B cell (primary cell): Measurements from ENCODE around the gene SLCO3A1. TPM values are rescaled to one million over a fixed set of nuclear protein-coding genes. Genes with fewer than 3 reads are reported as not detected.

Experiments used
- ATAC-seq: fragments of 200-7000 bp; cut with Tn5 transposase; one replicate; pipeline ENCODE4 v1.10.0; 2021; ENCODE audit warnings: low read depth, mild to moderate bottlenecking, moderate number of reproducible peaks, moderate library complexity
- CTCF ChIA-PET: fragments of 350-600 bp; sonication (Branson Sonifier 250); formaldehyde crosslinking; loops from one replicate; lab custom pipeline; 2021; ENCODE audit warnings: antibody characterized with exemption, inconsistent platforms; lab: Charles Lee
- POLR2A ChIA-PET: fragments of 350-600 bp; sonication (Branson Sonifier 250); formaldehyde crosslinking; loops from one replicate; lab custom pipeline; 2021; ENCODE audit warnings: antibody characterized with exemption; lab: Charles Lee
- DNase-seq: peaks from one replicate; pipeline ENCODE4 v3.0.0; 2013
- H2AFZ ChIP-seq: 2 replicates; pipeline ENCODE4 v1.6.1; 2012; ENCODE audit warnings: mild to moderate bottlenecking, low read depth, low read length; ENCODE audit not compliant: insufficient read depth, poor library complexity, severe bottlenecking
- H3K27ac ChIP-seq, 2 donors: 1 replicate in 1 of 2; 2 replicates in 1 of 2; pipeline ENCODE4 v1.5.1; 2012 to 2013; ENCODE audit warnings: low read length in 2 of 2, mild to moderate bottlenecking in 2 of 2, moderate library complexity in 1 of 2
- H3K27me3 ChIP-seq, 4 experiments: fragments of 200-600 bp in 1 of 4; sonication (generic) in 1 of 4; replicated peaks in 1 of 4; 1 replicate in 2 of 4; 2 replicates in 2 of 4; pipeline versions ENCODE4 v1.6.1 to v1.7.0; 2013 to 2016; ENCODE audit warnings: low read length in 3 of 4, mild to moderate bottlenecking in 2 of 4, mixed read lengths in 1 of 4, moderate library complexity in 1 of 4; ENCODE audit not compliant: insufficient read depth in 4 of 4, control insufficient read depth in 3 of 4; ENCODE audit errors: control extremely low read depth in 1 of 4
- H3K36me3 ChIP-seq, 2 experiments: replicated peaks in 1 of 2; 1 replicate in 1 of 2; 2 replicates in 1 of 2; pipeline versions ENCODE4 v1.6.1 to v1.7.1; 2013; ENCODE audit warnings: low read length in 1 of 2; ENCODE audit not compliant: insufficient read depth in 2 of 2, control insufficient read depth in 1 of 2; ENCODE audit errors: control extremely low read depth in 1 of 2, extremely low read depth in 1 of 2
- H3K4me1 ChIP-seq, 2 donors: fragments of 200-600 bp in 1 of 2; sonication (generic) in 1 of 2; 1 replicate in 1 of 2; 2 replicates in 1 of 2; pipeline versions ENCODE4 v1.5.1 to v1.6.1; 2013 to 2017; ENCODE audit warnings: low read length in 2 of 2; ENCODE audit not compliant: control insufficient read depth in 2 of 2, insufficient read depth in 2 of 2
- H3K4me2 ChIP-seq: replicated peaks from 2 replicates; pipeline ENCODE3; 2012; ENCODE audit warnings: mild to moderate bottlenecking, low read depth, low read length; ENCODE audit not compliant: poor library complexity, severe bottlenecking
- H3K4me3 ChIP-seq, 5 experiments: fragments of 200-600 bp in 1 of 5; sonication (generic) in 1 of 5; 1 replicate in 3 of 5; 2 replicates in 2 of 5; pipeline versions ENCODE4 v1.5.1 to v1.7.0; 2011 to 2016; ENCODE audit warnings: low read length in 4 of 5, mild to moderate bottlenecking in 4 of 5, low read depth in 2 of 5, control low read depth in 1 of 5, moderate library complexity in 1 of 5; ENCODE audit not compliant: insufficient read depth in 1 of 5; ENCODE audit errors: control extremely low read depth in 1 of 5, extremely low read depth in 1 of 5
- H3K79me2 ChIP-seq: fragments of 200-600 bp; sonication (generic); one replicate; pipeline ENCODE4 v1.6.0; 2016; ENCODE audit warnings: low read length; ENCODE audit not compliant: control insufficient read depth, insufficient read depth
- H3K9ac ChIP-seq: fragments of 200-600 bp; sonication (generic); 2 replicates; pipeline ENCODE4 v1.6.1; 2017; ENCODE audit warnings: mild to moderate bottlenecking, low read length, moderate library complexity
- H3K9me3 ChIP-seq, 3 donors: one replicate each; pipeline versions ENCODE4 v1.6.1 to v1.7.1; 2013; ENCODE audit warnings: low read length in 2 of 3; ENCODE audit not compliant: control insufficient read depth in 2 of 3, insufficient read depth in 1 of 3; ENCODE audit errors: control extremely low read depth in 1 of 3
- H4K20me1 ChIP-seq: 2 replicates; pipeline ENCODE4 v1.6.0; 2012; ENCODE audit warnings: mild to moderate bottlenecking, low read length; ENCODE audit not compliant: insufficient read depth, control insufficient read depth, poor library complexity, severe bottlenecking
- H3K27ac Mint-ChIP-seq: one replicate; pipeline ENCODE4 v1.8.0; 2021; ENCODE audit warnings: mixed read lengths
- H3K27me3 Mint-ChIP-seq: one replicate; pipeline ENCODE4 v1.8.0; 2021; ENCODE audit warnings: mixed read lengths
- H3K4me1 Mint-ChIP-seq: one replicate; pipeline ENCODE4 v1.8.0; 2021; ENCODE audit warnings: mixed read lengths
- H3K4me3 Mint-ChIP-seq: one replicate; pipeline ENCODE4 v1.8.0; 2021; ENCODE audit warnings: mixed read lengths
- H3K9me3 Mint-ChIP-seq: one replicate; pipeline ENCODE4 v1.8.0; 2022; ENCODE audit warnings: mixed read lengths; ENCODE audit not compliant: insufficient read depth
- EZH2 ChIP-seq: IDR thresholded peaks from 2 replicates; pipeline ENCODE4 v1.6.1; 2012; ENCODE audit warnings: borderline replicate concordance, low read depth, mild to moderate bottlenecking, moderate library complexity, low read length; ENCODE audit not compliant: insufficient read depth, poor library complexity, severe bottlenecking
- WGBS: methylation state at CpG from one replicate; pipeline ENCODE4 v1.1.5; 2013; ENCODE audit warnings: missing lambda C conversion rate; ENCODE audit not compliant: insufficient coverage; 5-methylcytosine and 5-hydroxymethylcytosine counted together
- intact Hi-C: fragments of 100-400 bp; cut with micrococcal nuclease; formaldehyde crosslinking; loops from one replicate; pipeline ENCODE4 v1.10.0; 2022
- polyA plus RNA-seq: library from polyadenylated mRNA; depleted of rRNA; stranded (reverse); fragments of >200 nt; gene quantifications from 2 replicates; pipeline ENCODE4 v1.2.3, GENCODE V29; 2012
- total RNA-seq, 2 donors: library from RNA; stranded (reverse); fragments of 120-200 nt in 1 of 2; gene quantifications; 1 replicate in 1 of 2; 2 replicates in 1 of 2; pipeline versions ENCODE4 v1.2.3 to v1.2.4, GENCODE V29; 2013 to 2022
- TF ChIP-seq, protein P1 (sequence below): fragments of 200-600 bp; IDR thresholded peaks from one replicate; pipeline ENCODE4 v1.8.0; 2022; ENCODE audit warnings: antibody characterized with exemption, mild to moderate bottlenecking

The SLCO3A1 gene
- total and polyA plus RNA-seq, 2 donors (not counting 1 experiment from before 2014, with no cell fraction given): 0.99 to 2.3 TPM

DNA sequence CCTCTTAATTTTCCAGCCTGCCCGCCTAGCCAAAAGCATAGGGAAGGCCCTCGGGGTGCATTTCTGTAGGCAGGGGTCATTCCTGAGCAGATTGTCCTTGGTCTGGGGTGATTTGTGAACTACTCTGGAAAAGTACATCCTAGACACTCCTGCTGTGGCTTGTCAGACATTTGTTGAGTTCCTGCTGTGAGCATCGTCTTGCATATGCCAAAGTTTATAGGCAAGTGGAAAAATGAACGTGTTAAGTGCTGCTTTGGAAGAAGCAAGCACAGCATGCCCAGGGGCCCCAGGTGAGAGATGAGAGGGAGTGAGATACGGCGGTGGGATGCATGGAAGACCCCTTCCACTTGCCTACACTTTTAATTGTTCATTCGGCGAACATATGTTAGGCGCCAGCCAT is 302.4 kb downstream of the SLCO3A1 start:
- Histone ChIP-seq H3K36me3 (no peaks in the 10 kb centered on the region), H3K27ac (no peak overlapping the region), H3K27me3 (no peaks in the 10 kb centered on the region), H3K9me3 (no peaks in the 10 kb centered on the region), H3K4me2 (no peak overlapping the region), H2AFZ (no peak overlapping the region), H3K9ac (no peak overlapping the region), H3K79me2 (no peaks in the 10 kb centered on the region), H4K20me1 (no peaks in the 10 kb centered on the region), H3K4me3 (no peak overlapping the region), H3K4me1 (no peaks in the 10 kb centered on the region)
- DNase-seq: no peak
- intact Hi-C loops: no loop called here
- TF ChIP-seq, protein P1, sequence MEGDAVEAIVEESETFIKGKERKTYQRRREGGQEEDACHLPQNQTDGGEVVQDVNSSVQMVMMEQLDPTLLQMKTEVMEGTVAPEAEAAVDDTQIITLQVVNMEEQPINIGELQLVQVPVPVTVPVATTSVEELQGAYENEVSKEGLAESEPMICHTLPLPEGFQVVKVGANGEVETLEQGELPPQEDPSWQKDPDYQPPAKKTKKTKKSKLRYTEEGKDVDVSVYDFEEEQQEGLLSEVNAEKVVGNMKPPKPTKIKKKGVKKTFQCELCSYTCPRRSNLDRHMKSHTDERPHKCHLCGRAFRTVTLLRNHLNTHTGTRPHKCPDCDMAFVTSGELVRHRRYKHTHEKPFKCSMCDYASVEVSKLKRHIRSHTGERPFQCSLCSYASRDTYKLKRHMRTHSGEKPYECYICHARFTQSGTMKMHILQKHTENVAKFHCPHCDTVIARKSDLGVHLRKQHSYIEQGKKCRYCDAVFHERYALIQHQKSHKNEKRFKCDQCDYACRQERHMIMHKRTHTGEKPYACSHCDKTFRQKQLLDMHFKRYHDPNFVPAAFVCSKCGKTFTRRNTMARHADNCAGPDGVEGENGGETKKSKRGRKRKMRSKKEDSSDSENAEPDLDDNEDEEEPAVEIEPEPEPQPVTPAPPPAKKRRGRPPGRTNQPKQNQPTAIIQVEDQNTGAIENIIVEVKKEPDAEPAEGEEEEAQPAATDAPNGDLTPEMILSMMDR: no peak
- TF ChIP-seq EZH2: no peak
- ChIA-PET CTCF (no interaction called here), POLR2A (no interaction called here)
- Mint-ChIP-seq H3K27ac (no peak overlapping the region), H3K9me3 (no peaks in the 10 kb centered on the region), H3K4me3 (no peak overlapping the region), H3K27me3 (no peaks in the 10 kb centered on the region), H3K4me1 (peaks cover 3% of the 10 kb centered on the region)
- ATAC-seq: no peak
- 95% methylated on average over 6 of the region's 9 CpGs for WGBS

DNA sequence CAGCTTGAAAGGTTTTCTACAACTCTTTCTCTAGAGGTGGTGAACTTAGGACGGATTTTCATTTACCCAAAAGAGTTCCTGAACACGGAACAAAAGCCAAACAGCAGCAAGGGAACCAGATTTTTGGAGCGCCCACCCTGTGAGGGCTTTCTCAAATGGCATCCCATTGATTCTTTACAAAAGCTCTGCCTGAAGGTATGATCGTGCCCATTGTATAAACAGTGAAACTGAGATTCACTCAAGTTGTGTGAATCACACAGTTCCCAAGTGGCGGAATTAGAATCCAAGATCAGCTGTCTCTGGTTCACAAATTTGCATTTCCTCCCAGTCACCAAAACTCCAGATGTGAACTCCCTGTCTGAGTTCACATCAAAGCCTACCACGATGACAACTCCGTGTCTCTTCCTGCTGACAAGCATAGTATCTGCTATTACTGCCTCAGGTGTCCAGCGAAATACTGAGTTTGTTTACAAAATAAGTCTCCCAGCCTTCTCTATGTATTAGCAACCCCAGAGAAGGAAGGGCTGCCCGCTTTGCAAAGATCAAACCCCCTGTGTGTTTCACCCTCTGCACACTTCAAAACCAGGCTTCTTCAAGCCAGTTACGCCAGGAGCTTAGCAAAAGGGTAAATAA is 304.3 kb downstream of the SLCO3A1 start:
- peaks cover 3 to 4% of the 10 kb centered on the region in 2 donors for H3K4me1 ChIP-seq
- no peak overlapping the region for H3K27ac Mint-ChIP-seq
- H3K36me3 ChIP-seq: no peaks in the 10 kb centered on the region
- no peak overlapping the region for H2AFZ ChIP-seq
- no peaks in the 10 kb centered on the region for H3K9me3 ChIP-seq
- CTCF ChIA-PET: no interaction called here
- no peak for ATAC-seq
- peaks cover 10% of the 10 kb centered on the region for H3K4me1 Mint-ChIP-seq
- no peak overlapping the region for H3K27ac ChIP-seq
- POLR2A ChIA-PET: no interaction called here
- H3K4me3 Mint-ChIP-seq: no peak overlapping the region
- no peak for DNase-seq
- H3K9me3 Mint-ChIP-seq: no peaks in the 10 kb centered on the region
- 98% methylated on average over 8 of the region's 10 CpGs for WGBS
- H3K79me2 ChIP-seq: no peaks in the 10 kb centered on the region
- no peaks in the 10 kb centered on the region for H4K20me1 ChIP-seq
- H3K4me2 ChIP-seq: no peak overlapping the region
- H3K27me3 Mint-ChIP-seq: no peaks in the 10 kb centered on the region
- no peaks in the 10 kb centered on the region for H3K27me3 ChIP-seq
- no peak overlapping the region for H3K4me3 ChIP-seq
- intact Hi-C loops: no loop called here
- H3K9ac ChIP-seq: no peak overlapping the region
- no peak for TF ChIP-seq EZH2
- TF ChIP-seq, protein P1: no peak
